H7 (cell line): ENCODE data around the gene PPP3CB. TPM values are rescaled to one million over a fixed set of nuclear protein-coding genes. Genes with fewer than 3 reads are reported as not detected.

Experiments used
- DNase-seq: peaks from one replicate; pipeline ENCODE4 v3.0.0; 2012
- H3K27me3 ChIP-seq: 2 replicates; pipeline ENCODE4 v1.6.0; 2011; ENCODE audit warnings: mild to moderate bottlenecking, low read length; ENCODE audit not compliant: control insufficient read depth, insufficient read depth
- H3K36me3 ChIP-seq: replicated peaks from 2 replicates; pipeline ENCODE4 v1.5.1; 2011; ENCODE audit warnings: low read length; ENCODE audit not compliant: control insufficient read depth, insufficient read depth
- H3K4me3 ChIP-seq: 2 replicates; pipeline ENCODE4 v1.5.1; 2011; ENCODE audit warnings: low read depth, mild to moderate bottlenecking, control low read depth, low read length, moderate library complexity; ENCODE audit not compliant: insufficient read depth
- total RNA-seq: library from RNA; depleted of rRNA; stranded (reverse); fragments of >200 nt; shearing (Covaris generic); gene quantifications from 2 replicates; pipeline ENCODE4 v1.2.3, GENCODE V29; 2014

Gene PPP3CB
- total RNA-seq, 1 experiment from 2014 or later = 11.7 TPM

GRCh38 chr10:73459683-73460314, 36.0 kb downstream of the PPP3CB start:
- Histone ChIP-seq H3K4me3 (no peak overlapping the region), H3K27me3 (no peaks in the 10 kb centered on the region), H3K36me3 (0 out of 2 replicates have a peak, but pooled peaks cover 3% of the 10 kb centered on the region)
- DNase-seq = no peak

GRCh38 chr10:73456187-73456890, 39.5 kb downstream of the PPP3CB start:
- Histone ChIP-seq H3K27me3 (no peaks in the 10 kb centered on the region), H3K4me3 (no peak overlapping the region), H3K36me3 (0 out of 2 replicates have a peak, but pooled peaks cover 3% of the 10 kb centered on the region)
- DNase-seq = peak; percentile 15

DNA sequence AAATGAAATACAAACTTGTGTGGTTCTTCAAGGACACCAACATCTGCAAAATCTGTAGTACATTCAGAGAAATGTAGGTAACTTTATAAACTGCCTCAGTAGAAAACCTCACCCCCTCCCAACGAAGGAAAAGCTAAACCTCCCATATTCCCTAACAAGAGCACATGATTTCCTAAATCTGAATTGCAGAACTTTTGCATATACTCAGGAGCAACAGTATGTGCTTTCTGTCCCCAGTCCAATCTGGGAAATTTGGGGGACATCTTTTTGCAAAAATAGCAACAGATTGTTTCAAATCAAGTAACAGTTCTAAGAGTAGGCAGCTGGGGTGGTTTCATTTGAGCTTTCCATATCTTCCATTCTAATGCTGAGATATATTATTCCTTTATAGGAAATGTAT, 46.7 kb downstream of the PPP3CB start:
- Histone ChIP-seq H3K36me3 (peaks cover 1% of the 10 kb centered on the region; the same call in 1 of the 2 replicates), H3K4me3 (no peak overlapping the region), H3K27me3 (no peaks in the 10 kb centered on the region)
- DNase-seq = no peak

DNA sequence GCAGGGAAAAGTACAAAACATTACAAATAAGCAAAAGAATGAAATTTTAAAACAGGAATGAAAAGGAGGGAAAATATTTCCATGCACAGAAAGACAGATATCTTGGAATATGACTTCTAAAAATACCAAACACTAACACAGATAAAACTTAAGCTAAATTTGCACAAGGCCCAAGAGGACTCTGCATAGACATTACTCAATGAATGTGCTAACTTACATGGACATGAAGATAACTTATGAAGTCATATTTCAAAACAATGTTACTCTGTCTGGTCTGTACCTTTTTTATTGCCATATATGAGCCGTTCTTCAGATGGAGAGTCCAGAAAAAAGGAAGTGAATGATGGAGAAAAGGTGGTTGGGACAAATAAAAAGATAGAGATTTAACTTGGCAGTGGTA, 47.4 kb downstream of the PPP3CB start:
- no peaks in the 10 kb centered on the region for H3K27me3 ChIP-seq
- no peak for DNase-seq
- H3K4me3 ChIP-seq = no peak overlapping the region
- peaks cover 1% of the 10 kb centered on the region; the same call in 1 of the 2 replicates for H3K36me3 ChIP-seq

GRCh38 chr10:73446926-73447325, 48.9 kb downstream of the PPP3CB start:
- no peak for DNase-seq
- Histone ChIP-seq H3K4me3 (no peak overlapping the region), H3K27me3 (no peaks in the 10 kb centered on the region), H3K36me3 (peaks cover 1% of the 10 kb centered on the region; the same call in 1 of the 2 replicates)

- H3K4me3 ChIP-seq = no peak overlapping the region
- H3K27me3 ChIP-seq = no peaks in the 10 kb centered on the region
- no peak for DNase-seq
- peaks cover 1% of the 10 kb centered on the region; the same call in 1 of the 2 replicates for H3K36me3 ChIP-seq
Measured at GRCh38 chr10:73444457-73444856, 51.4 kb downstream of the PPP3CB start.

DNA sequence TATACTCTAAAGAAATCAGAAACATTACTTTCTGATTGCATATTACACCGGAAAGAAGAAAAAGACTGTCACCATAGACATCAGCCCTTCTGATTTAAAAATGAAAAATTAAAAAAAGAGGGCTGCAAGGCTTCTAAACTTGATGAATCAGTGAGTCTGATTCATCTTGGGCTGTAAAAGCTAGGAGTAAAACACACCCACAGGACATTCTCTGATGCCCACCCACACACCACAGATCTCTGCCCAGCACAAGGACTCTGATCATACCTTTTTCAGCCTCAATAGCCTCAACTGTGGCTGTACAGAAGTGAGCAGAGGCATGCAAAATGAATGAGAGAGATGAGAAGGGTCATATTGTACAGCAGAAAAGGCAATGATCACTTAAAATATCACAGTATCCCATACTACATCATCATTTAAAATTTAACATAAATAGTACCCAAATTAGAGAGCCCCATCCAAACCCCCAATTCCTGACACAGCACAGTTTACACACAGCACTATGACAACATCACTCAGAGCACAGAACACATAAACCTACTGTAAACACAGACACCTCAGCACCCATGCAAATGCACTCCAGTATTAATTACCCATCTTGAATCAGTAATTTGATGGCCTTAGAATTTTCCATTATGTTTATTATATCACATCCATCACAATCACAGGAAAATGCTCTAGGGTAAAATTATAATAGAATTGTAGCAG, 56.1 kb downstream of the PPP3CB start:
- no peak for DNase-seq
- Histone ChIP-seq H3K36me3 (peaks cover 6% of the 10 kb centered on the region), H3K27me3 (no peaks in the 10 kb centered on the region), H3K4me3 (no peak overlapping the region)

GRCh38 chr10:73439055-73439454, 56.8 kb downstream of the PPP3CB start:
- no peak for DNase-seq
- H3K27me3 ChIP-seq = no peaks in the 10 kb centered on the region
- H3K4me3 ChIP-seq = no peak overlapping the region
- H3K36me3 ChIP-seq = peaks cover 5% of the 10 kb centered on the region

- DNase-seq = no peak
- Histone ChIP-seq H3K4me3 (no peak within 1 kb of the TSS), H3K27me3 (no peaks in the 10 kb centered on the region), H3K36me3 (peaks cover 6% of the 10 kb centered on the region)
Measured at GRCh38 chr10:73433538-73433867, 62.3 kb downstream of the PPP3CB start, which contains the start of gene MSS51. MSS51 (minus strand) TSS chr10:73433561; CDS start chr10:73428284, 5,277 bp downstream.

DNA sequence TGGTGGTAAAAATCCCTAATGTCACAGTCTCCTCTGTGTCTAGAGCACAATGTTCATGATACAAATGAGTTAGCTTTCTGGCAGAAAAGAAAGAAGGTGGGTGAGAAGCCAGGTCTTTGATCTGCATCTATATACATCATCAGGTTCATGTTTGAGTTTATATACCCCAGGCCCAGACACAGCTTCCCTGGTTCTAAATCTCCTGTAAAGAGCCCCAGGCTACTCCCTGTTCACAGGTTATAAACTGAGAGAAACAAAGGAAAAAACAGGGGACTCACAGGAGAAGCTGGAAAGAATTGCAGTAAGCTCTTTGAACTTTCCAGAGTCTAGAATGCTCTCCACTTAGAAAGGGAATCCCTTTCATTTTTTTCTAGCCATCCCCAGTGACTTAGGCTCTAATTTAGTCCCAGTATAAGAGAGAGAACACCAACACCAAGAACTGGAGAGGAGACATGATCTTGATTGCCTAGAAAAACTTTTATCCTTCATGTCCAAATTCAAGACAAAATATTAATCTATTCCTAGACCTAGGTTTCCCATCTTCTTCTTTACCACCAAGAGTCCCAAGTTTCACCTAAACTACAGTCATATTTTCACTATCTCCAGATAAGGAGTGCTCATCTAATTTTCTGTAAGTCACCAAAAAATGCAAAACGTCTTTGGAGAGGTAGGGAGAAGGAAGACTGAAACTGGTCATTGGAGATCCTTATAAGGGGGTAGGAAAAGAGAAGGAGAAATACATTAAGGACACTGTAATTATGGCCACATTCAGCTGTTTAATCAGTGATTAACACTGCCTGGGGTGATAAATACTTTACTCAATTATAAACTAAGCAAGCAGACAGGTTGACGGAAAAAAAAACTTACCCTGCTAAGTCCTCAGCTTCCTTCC, 62.9 kb downstream of the PPP3CB start:
- Histone ChIP-seq H3K36me3 (peaks cover 5% of the 10 kb centered on the region), H3K4me3 (no peak overlapping the region), H3K27me3 (no peaks in the 10 kb centered on the region)
- no peak for DNase-seq

DNA sequence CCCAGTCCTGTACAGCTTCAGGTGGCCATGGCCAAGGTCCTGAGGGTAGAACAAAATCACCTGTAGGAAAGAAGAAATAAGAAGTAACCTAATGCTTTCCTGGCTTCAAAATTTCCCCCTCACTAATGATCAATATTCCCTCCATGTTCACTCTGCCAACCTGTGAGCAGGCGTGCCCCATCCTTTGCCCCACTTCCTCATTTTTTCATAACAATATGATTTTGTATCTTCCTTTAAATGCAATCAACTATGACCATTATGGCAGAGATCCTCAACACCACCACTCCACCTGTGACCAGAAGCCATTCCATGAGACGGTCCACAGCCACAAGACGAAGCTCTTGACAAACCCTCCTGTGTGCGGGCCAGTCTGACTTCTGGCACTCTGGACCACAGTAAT, 69.5 kb downstream of the PPP3CB start:
- DNase-seq = no peak
- Histone ChIP-seq H3K4me3 (no peak overlapping the region), H3K36me3 (peaks cover 6% of the 10 kb centered on the region), H3K27me3 (no peaks in the 10 kb centered on the region)

DNA sequence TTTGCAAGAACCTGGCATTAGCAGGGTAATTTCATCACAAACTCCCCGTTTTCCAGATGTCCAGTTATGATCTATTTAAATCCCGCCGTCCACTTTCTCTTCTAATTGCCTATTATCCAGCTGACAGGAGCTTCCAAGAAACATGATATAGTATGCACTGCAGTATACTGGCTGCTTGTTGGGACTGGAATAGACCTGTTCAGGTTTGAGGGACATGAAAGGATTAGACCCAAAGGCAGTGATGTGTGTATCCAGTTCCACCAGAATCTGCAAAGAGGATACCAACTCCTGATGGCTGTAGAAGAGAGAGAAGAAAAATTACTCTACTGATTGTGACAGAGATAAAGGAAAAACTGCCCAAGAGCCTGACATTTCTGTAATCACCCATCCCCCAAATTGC, 71.3 kb downstream of the PPP3CB start:
- no peak for DNase-seq
- no peaks in the 10 kb centered on the region for H3K27me3 ChIP-seq
- H3K36me3 ChIP-seq = peaks cover 6% of the 10 kb centered on the region
- no peak overlapping the region for H3K4me3 ChIP-seq

GRCh38 chr10:73423309-73423708, 72.5 kb downstream of the PPP3CB start:
- no peak for DNase-seq
- peaks cover 5% of the 10 kb centered on the region for H3K36me3 ChIP-seq
- no peak overlapping the region for H3K4me3 ChIP-seq

DNA sequence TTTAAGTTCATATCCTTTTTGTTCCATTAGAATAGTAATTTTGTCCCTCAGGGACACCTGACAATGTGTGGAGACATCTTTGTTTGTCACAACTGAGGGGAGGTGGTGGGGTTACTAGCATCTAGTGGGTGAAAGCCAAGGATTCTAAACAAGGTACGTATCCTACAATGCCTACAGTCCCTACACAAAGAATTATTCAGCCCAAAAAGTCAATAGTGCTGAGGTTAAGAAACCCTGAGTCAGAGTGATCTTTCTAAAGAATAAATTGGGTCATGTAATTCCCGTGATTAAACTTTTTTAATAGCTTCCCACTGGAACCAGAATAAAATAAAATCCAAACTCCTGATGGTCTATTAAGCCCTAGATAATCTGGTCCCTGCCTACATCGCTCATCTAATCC, 79.3 kb downstream of the PPP3CB start:
- no peaks in the 10 kb centered on the region for H3K36me3 ChIP-seq
- H3K4me3 ChIP-seq = no peak overlapping the region
- no peaks in the 10 kb centered on the region; the same call in 1 of the 2 replicates for H3K27me3 ChIP-seq
- DNase-seq = no peak

More at GRCh38 chr10:73423309-73423708, 72.5 kb downstream of the PPP3CB start:
- no peaks in the 10 kb centered on the region for H3K27me3 ChIP-seq
